DOHH2 (cell line): ENCODE data around the gene RXFP4.

Source experiments
- CTCF ChIP-seq: fragments of 200-600 bp; sonication (generic); IDR thresholded peaks from one replicate; pipeline ENCODE4 v1.5.1; 2014; ENCODE audit warnings: antibody characterized with exemption, mild to moderate bottlenecking, low read depth, low read length; ENCODE audit not compliant: poor library complexity, severe bottlenecking
- EZH2phosphoT487 ChIP-seq: fragments of 200-600 bp; sonication (generic); IDR thresholded peaks from 2 replicates; pipeline ENCODE4 v1.6.1; 2017; ENCODE audit warnings: borderline replicate concordance, mild to moderate bottlenecking, antibody characterized with exemption, low read length, moderate library complexity, mixed read lengths

- no peak for TF ChIP-seq EZH2phosphoT487
- no peak for TF ChIP-seq CTCF
These were observed 22.8 kb downstream of the RXFP4 start for GRCh38 chr1:155964193-155964592.
